Lower lobe of right lung (tissue), 2 donors: ENCODE data around the gene C16orf95. TPM values are rescaled to one million over a fixed set of nuclear protein-coding genes. Genes with fewer than 3 reads are reported as not detected.

Experiments used
- ATAC-seq, 2 donors: fragments of 200-7000 bp; cut with Tn5 transposase; one replicate each; pipeline ENCODE4 v1.9.1; 2020 to 2022; ENCODE audit warnings: mild to moderate bottlenecking in 2 of 2, moderate library complexity in 2 of 2
- DNase-seq: peaks from one replicate; pipeline ENCODE4 v3.0.0-alpha.2; 2020
- H3K27ac ChIP-seq: fragments of 200-600 bp; one replicate; pipeline ENCODE4 v1.8.0; 2022
- H3K27me3 ChIP-seq: fragments of 200-600 bp; one replicate; pipeline ENCODE4 v1.8.0; 2022; ENCODE audit warnings: low read depth
- H3K36me3 ChIP-seq: fragments of 200-600 bp; one replicate; pipeline ENCODE4 v1.8.0; 2022; ENCODE audit warnings: mild to moderate bottlenecking
- H3K4me1 ChIP-seq: fragments of 200-600 bp; one replicate; pipeline ENCODE4 v1.8.0; 2022
- H3K4me3 ChIP-seq: fragments of 200-600 bp; one replicate; pipeline ENCODE4 v1.8.0; 2022; ENCODE audit warnings: mild to moderate bottlenecking
- H3K9me3 ChIP-seq: fragments of 200-600 bp; one replicate; pipeline ENCODE4 v1.8.0; 2022
- intact Hi-C: fragments of 100-400 bp; cut with DNase I; formaldehyde crosslinking; loops from one replicate; pipeline ENCODE4 v1.11.0; 2022
- total RNA-seq: library from RNA; stranded (reverse); fragmentation: NEBNext Ultra II Directional; extraction: Animal tissue kit (Norgen Biotek cat#: 25700); gene quantifications from one replicate; pipeline ENCODE4 v1.2.1, GENCODE V29; 2021
- TF ChIP-seq, protein P1 (sequence below): fragments of 200-600 bp; IDR thresholded peaks from one replicate; pipeline ENCODE4 v1.8.0; 2022; ENCODE audit warnings: antibody characterized with exemption, mild to moderate bottlenecking
- donor health status: DM: no; HTN: yes; CAD: no; lungs with severe emphysema.

Gene C16orf95
- total RNA-seq, 1 donor from 2014 or later = 3.0 TPM

DNA sequence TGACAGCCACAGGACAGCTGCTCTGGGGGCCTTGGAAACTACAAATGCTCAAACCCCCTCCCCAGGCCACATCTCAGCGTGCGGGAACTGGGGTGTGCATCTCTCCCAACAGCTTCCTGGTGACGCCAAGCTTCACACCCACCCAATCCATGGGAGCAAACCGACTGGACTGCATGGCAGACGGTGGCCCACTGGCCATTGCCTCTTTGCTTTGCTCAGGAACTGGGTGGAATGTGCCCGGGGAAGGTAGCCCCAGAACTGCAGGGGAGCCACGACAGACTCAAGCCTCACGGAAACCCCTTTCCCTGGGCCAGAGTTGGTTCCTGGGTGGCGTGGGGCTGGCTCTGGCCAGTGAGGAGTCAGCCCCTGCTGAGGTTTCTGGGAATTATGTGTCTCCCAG is 5.2 kb upstream of the C16orf95 start:
- peaks cover 23% of the 10 kb centered on the region for H3K4me1 ChIP-seq
- no peak overlapping the region for H3K27ac ChIP-seq
- TF ChIP-seq, protein P1, sequence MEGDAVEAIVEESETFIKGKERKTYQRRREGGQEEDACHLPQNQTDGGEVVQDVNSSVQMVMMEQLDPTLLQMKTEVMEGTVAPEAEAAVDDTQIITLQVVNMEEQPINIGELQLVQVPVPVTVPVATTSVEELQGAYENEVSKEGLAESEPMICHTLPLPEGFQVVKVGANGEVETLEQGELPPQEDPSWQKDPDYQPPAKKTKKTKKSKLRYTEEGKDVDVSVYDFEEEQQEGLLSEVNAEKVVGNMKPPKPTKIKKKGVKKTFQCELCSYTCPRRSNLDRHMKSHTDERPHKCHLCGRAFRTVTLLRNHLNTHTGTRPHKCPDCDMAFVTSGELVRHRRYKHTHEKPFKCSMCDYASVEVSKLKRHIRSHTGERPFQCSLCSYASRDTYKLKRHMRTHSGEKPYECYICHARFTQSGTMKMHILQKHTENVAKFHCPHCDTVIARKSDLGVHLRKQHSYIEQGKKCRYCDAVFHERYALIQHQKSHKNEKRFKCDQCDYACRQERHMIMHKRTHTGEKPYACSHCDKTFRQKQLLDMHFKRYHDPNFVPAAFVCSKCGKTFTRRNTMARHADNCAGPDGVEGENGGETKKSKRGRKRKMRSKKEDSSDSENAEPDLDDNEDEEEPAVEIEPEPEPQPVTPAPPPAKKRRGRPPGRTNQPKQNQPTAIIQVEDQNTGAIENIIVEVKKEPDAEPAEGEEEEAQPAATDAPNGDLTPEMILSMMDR = no peak
- no peaks in the 10 kb centered on the region for H3K27me3 ChIP-seq
- H3K9me3 ChIP-seq = no peaks in the 10 kb centered on the region
- DNase-seq (no peak), ATAC-seq (no peak)
- no peak overlapping the region for H3K4me3 ChIP-seq
- intact Hi-C loops = no loop called here
- no peaks in the 10 kb centered on the region for H3K36me3 ChIP-seq

DNA sequence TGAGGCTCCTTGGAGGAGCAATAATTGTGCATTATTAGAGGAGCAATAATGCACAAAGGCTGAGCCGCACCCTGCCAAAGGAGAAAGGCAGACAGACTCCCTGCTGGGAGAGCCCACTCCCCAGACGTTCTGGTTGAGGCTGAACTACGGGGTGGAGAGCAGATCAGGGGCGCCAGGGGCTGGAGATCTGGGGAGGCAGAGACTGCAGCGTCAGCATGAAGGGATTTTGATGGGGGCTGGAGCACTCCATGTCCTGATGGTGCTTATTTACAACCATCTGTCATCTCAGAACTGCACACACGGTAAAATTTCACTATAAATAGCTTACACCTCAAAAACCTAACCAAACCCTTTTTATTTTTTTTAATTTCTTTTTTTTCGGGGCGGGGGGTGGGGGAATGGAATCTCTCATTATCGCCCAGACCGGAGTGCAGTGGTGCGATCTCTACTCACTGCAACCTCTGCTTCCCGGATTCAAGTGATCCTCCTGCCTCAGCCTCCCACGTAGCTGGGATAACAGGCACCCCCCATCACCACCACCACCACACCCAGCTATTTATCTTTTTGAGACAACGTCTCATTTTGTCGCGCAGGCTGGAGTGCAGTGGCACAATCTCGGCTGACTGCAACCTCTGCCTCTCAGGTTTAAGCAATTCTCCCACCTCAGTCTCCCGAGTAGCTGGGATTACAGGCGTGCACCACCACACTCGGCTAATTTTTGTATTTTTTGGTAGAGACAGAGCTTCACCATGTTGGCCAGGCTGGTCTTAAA is 4.3 kb upstream of the C16orf95 start:
- DNase-seq (no peak), ATAC-seq (no peak)
- TF ChIP-seq, protein P1 = no peak
- intact Hi-C loops = no loop called here
- Histone ChIP-seq H3K4me1 (peaks cover 23% of the 10 kb centered on the region), H3K27ac (no peak overlapping the region), H3K36me3 (no peaks in the 10 kb centered on the region), H3K9me3 (no peaks in the 10 kb centered on the region), H3K4me3 (no peak overlapping the region), H3K27me3 (no peaks in the 10 kb centered on the region)

DNA sequence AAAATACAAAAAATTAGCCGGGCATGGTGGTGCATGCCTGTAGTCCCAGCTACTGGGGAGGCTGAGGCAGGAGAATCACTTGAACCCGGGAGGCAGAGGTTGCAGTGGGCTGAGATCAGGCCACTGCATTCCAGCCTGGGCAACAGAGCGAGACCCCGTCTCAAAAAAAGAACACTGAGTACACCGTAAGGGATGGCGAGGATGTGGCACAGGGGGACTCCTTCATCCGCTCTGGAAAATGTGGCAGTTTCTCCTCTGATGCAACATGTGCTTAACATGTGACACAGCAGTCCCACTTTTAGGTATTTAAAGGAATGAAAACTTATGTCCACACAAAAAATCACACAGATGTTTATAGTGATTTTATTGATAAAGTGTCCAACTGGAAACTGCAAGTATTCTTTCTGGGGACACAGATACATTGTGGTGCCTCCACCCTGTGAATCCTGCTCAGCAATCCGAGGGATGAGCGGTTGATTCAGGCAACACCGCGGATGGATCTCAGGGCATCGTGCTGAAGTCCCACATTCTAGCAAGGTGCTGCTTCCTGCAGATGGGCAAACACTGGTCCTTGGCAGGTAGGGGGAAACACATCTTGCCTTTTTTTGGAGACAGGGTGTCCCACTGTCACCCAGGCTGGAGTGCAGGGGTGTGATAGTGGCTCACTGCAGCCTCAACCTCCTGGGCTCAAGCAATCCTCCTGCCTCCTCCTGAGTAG is 3.5 kb upstream of the C16orf95 start:
- H3K36me3 ChIP-seq = no peaks in the 10 kb centered on the region
- DNase-seq = no peak
- H3K4me1 ChIP-seq = peaks cover 23% of the 10 kb centered on the region
- H3K27me3 ChIP-seq = no peaks in the 10 kb centered on the region
- intact Hi-C loops = no loop called here
- no peak for ATAC-seq
- no peaks in the 10 kb centered on the region for H3K9me3 ChIP-seq
- TF ChIP-seq, protein P1 = no peak
- H3K27ac ChIP-seq = no peak overlapping the region
- H3K4me3 ChIP-seq = no peak overlapping the region

DNA sequence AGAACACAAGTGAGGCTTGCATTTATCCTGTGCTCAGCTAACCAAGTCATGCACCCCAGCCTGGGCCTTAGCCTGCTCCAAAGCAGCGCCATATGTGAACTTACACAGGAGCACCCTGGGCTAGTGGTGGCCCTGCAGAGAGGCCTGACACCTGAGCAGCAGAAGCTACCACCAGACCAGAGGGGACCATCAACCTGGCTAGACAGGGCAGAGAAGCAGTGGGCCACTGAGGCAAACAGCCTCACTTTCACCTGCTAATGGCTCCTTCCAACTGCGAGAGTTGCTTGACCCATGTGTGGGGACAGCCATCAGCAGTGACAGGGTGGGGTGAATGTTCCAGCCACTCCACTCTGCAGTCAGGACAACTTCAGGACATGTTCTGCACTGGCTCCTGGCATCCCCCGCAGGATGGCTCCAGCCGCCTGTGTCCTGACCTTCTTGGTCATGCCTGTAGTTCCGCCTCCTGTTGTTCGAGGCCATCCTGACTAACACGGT is 2.9 kb upstream of the C16orf95 start:
- ATAC-seq (no peak), DNase-seq (no peak)
- Histone ChIP-seq H3K36me3 (no peaks in the 10 kb centered on the region), H3K27me3 (no peaks in the 10 kb centered on the region), H3K9me3 (no peaks in the 10 kb centered on the region), H3K4me3 (no peak overlapping the region), H3K27ac (no peak overlapping the region), H3K4me1 (peaks cover 21% of the 10 kb centered on the region)
- TF ChIP-seq, protein P1 = no peak
- intact Hi-C loops = no loop called here

DNA sequence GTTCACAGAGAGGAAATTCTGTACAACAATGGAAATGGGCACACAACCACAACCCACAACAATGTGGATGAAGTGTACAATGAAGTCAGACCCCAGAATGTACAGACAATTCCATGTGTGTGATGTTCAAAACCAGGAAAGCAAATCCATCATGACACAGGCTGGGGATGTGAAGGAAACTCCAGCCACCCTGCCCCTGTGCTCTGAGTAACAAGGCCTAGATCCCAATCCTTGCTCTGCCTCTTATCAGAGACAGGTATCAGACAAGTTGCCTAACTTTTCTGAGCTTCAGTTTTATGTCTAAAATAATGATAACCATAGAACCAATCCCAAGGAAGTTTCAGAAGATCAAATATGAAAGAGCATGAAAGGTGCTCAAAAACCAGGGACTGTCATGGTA is 1.8 kb upstream of the C16orf95 start:
- H3K4me3 ChIP-seq = no peak overlapping the region
- no peaks in the 10 kb centered on the region for H3K27me3 ChIP-seq
- intact Hi-C loops = no loop called here
- TF ChIP-seq, protein P1 = no peak
- no peaks in the 10 kb centered on the region for H3K36me3 ChIP-seq
- ATAC-seq (no peak), DNase-seq (no peak)
- peaks cover 13% of the 10 kb centered on the region for H3K4me1 ChIP-seq
- H3K9me3 ChIP-seq = no peaks in the 10 kb centered on the region
- no peak overlapping the region for H3K27ac ChIP-seq
